Fibroblast of the aortic adventitia (primary cell): ENCODE data around the gene CDC14A. TPM values are rescaled to one million over a fixed set of nuclear protein-coding genes. Genes with fewer than 3 reads are reported as not detected.

Experiments used
- DNase-seq: peaks from one replicate; pipeline ENCODE4 v3.0.0-alpha.2; 2010; ENCODE audit warnings: low read depth
- H3K4me3 ChIP-seq: 2 replicates; pipeline ENCODE4 v1.5.1; 2011; ENCODE audit warnings: low read depth, mild to moderate bottlenecking, control low read depth, low read length, moderate library complexity
- total RNA-seq: library from RNA; depleted of rRNA; stranded (reverse); fragments of >200 nt; gene quantifications from 2 replicates; pipeline ENCODE4 v1.2.3, GENCODE V29; 2012; ENCODE audit warnings: low replicate concordance
- TF ChIP-seq, protein P1 (sequence below): IDR thresholded peaks from 2 replicates; pipeline ENCODE4 v1.5.1; 2011; ENCODE audit warnings: mild to moderate bottlenecking, low read length, control low read depth, inconsistent platforms; ENCODE audit not compliant: insufficient read depth

CDC14A gene
- total RNA-seq, 1 donor: 5.0 TPM

- DNase-seq: no peak
- H3K4me3 ChIP-seq: no peak overlapping the region
- TF ChIP-seq, protein P1, sequence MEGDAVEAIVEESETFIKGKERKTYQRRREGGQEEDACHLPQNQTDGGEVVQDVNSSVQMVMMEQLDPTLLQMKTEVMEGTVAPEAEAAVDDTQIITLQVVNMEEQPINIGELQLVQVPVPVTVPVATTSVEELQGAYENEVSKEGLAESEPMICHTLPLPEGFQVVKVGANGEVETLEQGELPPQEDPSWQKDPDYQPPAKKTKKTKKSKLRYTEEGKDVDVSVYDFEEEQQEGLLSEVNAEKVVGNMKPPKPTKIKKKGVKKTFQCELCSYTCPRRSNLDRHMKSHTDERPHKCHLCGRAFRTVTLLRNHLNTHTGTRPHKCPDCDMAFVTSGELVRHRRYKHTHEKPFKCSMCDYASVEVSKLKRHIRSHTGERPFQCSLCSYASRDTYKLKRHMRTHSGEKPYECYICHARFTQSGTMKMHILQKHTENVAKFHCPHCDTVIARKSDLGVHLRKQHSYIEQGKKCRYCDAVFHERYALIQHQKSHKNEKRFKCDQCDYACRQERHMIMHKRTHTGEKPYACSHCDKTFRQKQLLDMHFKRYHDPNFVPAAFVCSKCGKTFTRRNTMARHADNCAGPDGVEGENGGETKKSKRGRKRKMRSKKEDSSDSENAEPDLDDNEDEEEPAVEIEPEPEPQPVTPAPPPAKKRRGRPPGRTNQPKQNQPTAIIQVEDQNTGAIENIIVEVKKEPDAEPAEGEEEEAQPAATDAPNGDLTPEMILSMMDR: no peak
Observed at GRCh38 chr1:100309863-100310262, 42.4 kb upstream of the CDC14A start.

DNA sequence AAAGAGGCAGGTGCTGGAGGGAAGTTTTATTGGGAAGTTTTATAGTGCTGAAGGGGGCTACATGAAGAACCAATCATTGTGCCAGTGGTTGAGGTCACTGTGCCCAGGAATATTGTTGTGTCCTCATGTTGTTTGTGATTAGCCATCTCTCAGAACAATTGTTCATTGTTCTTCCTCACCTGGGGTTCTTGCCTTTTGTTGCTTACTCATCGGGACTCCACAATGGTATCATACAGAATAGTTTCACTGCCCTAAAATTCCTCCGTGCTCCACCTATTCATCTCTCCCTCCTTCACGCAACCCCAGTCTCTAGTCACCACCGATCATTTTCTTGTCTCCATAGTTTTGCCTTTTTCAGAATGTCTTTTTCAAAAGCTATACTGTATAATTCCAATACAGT lies 38.9 kb upstream of the CDC14A start:
- H3K4me3 ChIP-seq: no peak overlapping the region
- TF ChIP-seq, protein P1: no peak
- no peak for DNase-seq

DNA sequence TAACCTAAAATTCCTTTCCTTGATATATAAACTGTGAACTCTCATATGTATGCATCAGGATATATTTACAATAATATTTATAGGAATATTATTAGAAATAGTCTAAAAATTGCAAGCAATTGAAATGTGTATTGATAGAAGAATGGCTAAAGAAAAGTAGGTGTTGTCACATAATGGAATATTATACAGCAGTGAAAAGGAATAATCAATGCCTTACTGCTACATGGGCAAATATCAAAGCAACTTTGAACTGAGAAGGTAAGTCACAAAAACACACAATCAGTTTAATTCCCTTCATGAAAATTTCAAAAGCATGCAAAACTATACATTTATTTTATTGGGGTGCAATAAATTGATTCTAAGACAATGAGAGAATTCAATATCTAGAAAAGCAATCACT lies 35.7 kb upstream of the CDC14A start:
- TF ChIP-seq, protein P1: no peak
- H3K4me3 ChIP-seq: no peak overlapping the region
- no peak for DNase-seq

DNA sequence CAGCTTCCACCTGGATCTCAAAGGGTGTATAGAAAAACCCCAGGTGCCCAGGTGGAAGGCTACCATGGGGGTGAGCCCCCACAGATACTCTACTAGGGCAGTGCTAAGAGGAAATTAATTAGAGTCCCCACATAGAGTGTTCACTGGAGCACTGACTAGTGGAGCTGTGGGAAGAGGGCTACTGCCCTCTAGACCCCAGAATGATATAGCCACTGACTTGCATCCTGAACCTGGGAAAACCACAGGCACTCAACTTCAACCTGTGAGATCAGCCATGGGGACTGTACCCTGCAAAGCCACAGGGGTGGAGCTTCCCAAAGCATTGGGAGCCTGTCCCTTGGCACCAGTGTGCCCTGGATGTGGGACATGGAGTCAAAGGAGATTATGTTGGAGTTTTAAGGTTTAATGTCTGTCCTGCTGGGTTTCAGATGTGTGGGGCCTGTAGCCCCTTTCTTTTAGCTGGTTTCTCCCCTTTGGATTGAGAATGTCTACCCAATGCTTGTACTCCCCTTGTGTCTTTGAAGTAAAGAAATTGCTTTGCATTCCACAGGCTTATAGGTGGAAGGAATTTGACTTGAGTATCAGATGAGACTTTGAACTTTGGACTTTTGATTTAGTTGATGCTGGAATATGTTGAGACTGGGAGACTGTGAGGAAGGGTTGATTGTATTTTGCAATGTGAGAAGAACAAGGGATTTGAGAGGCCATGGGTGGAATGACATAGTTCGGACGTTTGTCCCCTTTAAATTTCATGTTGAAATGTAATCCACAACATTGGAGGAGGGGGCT lies 31.8 kb upstream of the CDC14A start:
- no peak overlapping the region for H3K4me3 ChIP-seq
- TF ChIP-seq, protein P1: no peak
- no peak for DNase-seq

GRCh38 chr1:100321100-100321493 lies 31.2 kb upstream of the CDC14A start:
- no peak for DNase-seq
- H3K4me3 ChIP-seq: no peak overlapping the region
- TF ChIP-seq, protein P1: no peak

DNA sequence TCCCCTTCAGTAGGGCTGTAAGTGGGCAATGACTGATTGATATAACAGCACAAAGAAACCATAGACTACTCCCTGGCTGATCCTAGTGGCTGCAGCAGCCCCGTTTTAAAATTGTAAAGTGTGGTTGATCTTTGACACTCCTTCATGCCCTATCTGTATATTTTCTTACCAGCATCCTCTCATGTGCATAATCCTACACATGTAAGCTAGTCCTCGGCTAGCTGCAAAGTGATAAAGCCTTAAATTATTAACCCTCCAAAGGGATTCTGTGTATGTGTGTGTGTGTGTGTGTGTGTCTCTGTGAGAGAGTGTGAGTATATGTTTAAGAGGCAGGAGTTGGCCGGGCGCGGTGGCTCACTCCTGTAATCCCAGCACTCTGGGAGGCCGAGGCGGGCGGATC lies 30.8 kb upstream of the CDC14A start:
- H3K4me3 ChIP-seq: no peak overlapping the region
- DNase-seq: no peak
- TF ChIP-seq, protein P1: no peak
